Endothelial cell of umbilical vein (primary cell): ENCODE results near the gene SLMAP.

Experiments used
- CTCF ChIP-seq, 2 donors: IDR thresholded peaks; 1 replicate in 1 of 2; 2 replicates in 1 of 2; pipeline ENCODE4 v1.5.1; 2011; ENCODE audit warnings: low read length in 2 of 2, mild to moderate bottlenecking in 2 of 2, moderate library complexity in 2 of 2, control low read depth in 1 of 2, inconsistent platforms in 1 of 2, low read depth in 1 of 2; ENCODE audit not compliant: insufficient read depth in 1 of 2; ENCODE audit errors: extremely low read depth in 1 of 2
- EZH2 ChIP-seq: IDR thresholded peaks from 2 replicates; pipeline ENCODE4 v1.6.1; 2012; ENCODE audit warnings: borderline replicate concordance, low read depth, mild to moderate bottlenecking, moderate library complexity, low read length, inconsistent platforms; ENCODE audit not compliant: severe bottlenecking
- JUN ChIP-seq: IDR thresholded peaks from 2 replicates; pipeline ENCODE4 v1.6.1; 2011; ENCODE audit warnings: borderline replicate concordance, low read depth; ENCODE audit not compliant: insufficient read length, insufficient read depth
- MAX ChIP-seq: IDR thresholded peaks from 2 replicates; pipeline ENCODE4 v1.6.1; 2011; ENCODE audit not compliant: insufficient read depth, insufficient read length
- POLR2A ChIP-seq: IDR thresholded peaks from 2 replicates; pipeline ENCODE4 v1.6.1; 2012; ENCODE audit warnings: low read depth, mild to moderate bottlenecking, control low read depth, low read length
- POLR2AphosphoS5 ChIP-seq: IDR thresholded peaks from 2 replicates; pipeline ENCODE4 v1.6.1; 2012; ENCODE audit warnings: low read depth, mild to moderate bottlenecking, control low read depth, low read length, moderate library complexity; ENCODE audit not compliant: insufficient read depth

GRCh38 chr3:57810471-57811137 lies 54.5 kb downstream of the SLMAP start:
- TF ChIP-seq CTCF (IDR thresholded peaks at IDR 0.05; ENCODE audit: extremely low read depth in 1 of 2, insufficient read depth in 1 of 2, low read depth in 1 of 2, low read length in 2 of 2): no peak
- no peak for TF ChIP-seq POLR2AphosphoS5
- TF ChIP-seq POLR2A: no peak
- TF ChIP-seq EZH2: no peak
- TF ChIP-seq JUN: no peak
- TF ChIP-seq MAX: no peak
